GM12878 (cell line): ENCODE data around the gene ANKRD50. TPM values are rescaled to one million over a fixed set of nuclear protein-coding genes. Genes with fewer than 3 reads are reported as not detected.

Experiments used
- ATAC-seq: fragments of 200-7000 bp; cut with Tn5 transposase; 3 replicates; pipeline ENCODE4 v1.9.1; 2020; ENCODE audit warnings: mild to moderate bottlenecking, moderate library complexity
- BruUV-seq: library from RNA; stranded (reverse); fragments of 400-500 nt; replicated peaks from 2 replicates; lab custom pipeline; 2021; lab: Mats Ljungman, UMichigan
- CTCF ChIA-PET: fragments of 300-600 bp; sonication (Branson Sonifier 250); formaldehyde crosslinking; extraction: SDS; loops from one replicate; lab custom pipeline; 2021; ENCODE audit warnings: inconsistent platforms; lab: Yijun Ruan, JAX
- POLR2A ChIA-PET: fragments of 350-600 bp; formaldehyde crosslinking; extraction: SDS; loops from one replicate; lab custom pipeline; 2021; ENCODE audit warnings: inconsistent platforms; lab: Charles Lee
- RAD21 ChIA-PET: fragments of 300-600 bp; sonication (Branson Sonifier 250); formaldehyde crosslinking; loops from one replicate; lab custom pipeline; 2023; ENCODE audit warnings: antibody characterized with exemption; ENCODE audit not compliant: unreplicated experiment; lab: Charles Lee
- SMC1A ChIA-PET: fragments of 300-600 bp; sonication (Branson Sonifier 250); formaldehyde crosslinking; loops from one replicate; lab custom pipeline; 2023; ENCODE audit not compliant: unreplicated experiment, uncharacterized antibody; lab: Charles Lee
- DNase-seq: peaks from one replicate; pipeline ENCODE4 v3.0.0-alpha.2; 2011; ENCODE audit warnings: low read depth, low spot score
- FAIRE-seq: peaks from 3 replicates; lab custom pipeline; 2011; peaks lifted over from hg19 to GRCh38; lab: Jason Lieb, UNC
- H2AFZ ChIP-seq: 2 replicates; pipeline ENCODE4 v1.6.0; 2011; ENCODE audit warnings: low read depth, low read length, control low read depth; ENCODE audit not compliant: control insufficient read depth
- H3K27ac ChIP-seq: 2 replicates; pipeline ENCODE4 v1.5.1; 2011; ENCODE audit warnings: control low read depth; ENCODE audit not compliant: control insufficient read depth, insufficient read depth
- H3K27me3 ChIP-seq, 2 experiments: replicated peaks in 1 of 2; 2 replicates each; pipeline versions ENCODE4 v1.6.0 to v1.6.1; 2011; ENCODE audit warnings: low read length in 1 of 2; ENCODE audit not compliant: control insufficient read depth in 2 of 2, insufficient read depth in 2 of 2
- H3K36me3 ChIP-seq, 2 experiments: 2 replicates each; pipeline ENCODE4 v1.5.1; 2011; ENCODE audit warnings: low read length in 1 of 2; ENCODE audit not compliant: control insufficient read depth in 2 of 2, insufficient read depth in 2 of 2
- H3K4me1 ChIP-seq: 2 replicates; pipeline ENCODE4 v1.6.1; 2011; ENCODE audit warnings: mild to moderate bottlenecking, low read length, moderate library complexity, mixed read lengths; ENCODE audit not compliant: control insufficient read depth, insufficient read depth
- H3K4me2 ChIP-seq: 2 replicates; pipeline ENCODE4 v1.6.0; 2011; ENCODE audit warnings: control low read depth; ENCODE audit not compliant: control insufficient read depth, insufficient read depth
- H3K4me3 ChIP-seq: fragments of 200-600 bp; sonication (generic); 2 replicates; pipeline ENCODE4 v1.5.1; 2016
- H3K79me2 ChIP-seq: 2 replicates; pipeline ENCODE4 v1.6.0; 2011; ENCODE audit warnings: low read length; ENCODE audit not compliant: control insufficient read depth, insufficient read depth
- H3K9ac ChIP-seq: 2 replicates; pipeline ENCODE4 v1.8.0; 2011; ENCODE audit warnings: low read length, control low read depth, mixed read lengths; ENCODE audit not compliant: control insufficient read depth, insufficient read depth
- H3K9me3 ChIP-seq: replicated peaks from 3 replicates; pipeline ENCODE4 v1.5.1; 2011; ENCODE audit warnings: mild to moderate bottlenecking, low read length; ENCODE audit not compliant: control insufficient read depth, insufficient read depth
- H4K20me1 ChIP-seq: 2 replicates; pipeline ENCODE4 v1.6.0; 2011; ENCODE audit not compliant: control insufficient read depth, insufficient read depth
- BCL11A ChIP-seq: IDR thresholded peaks from 2 replicates; pipeline ENCODE4 v1.6.1; 2011; ENCODE audit warnings: low read depth, low read length
- CHD1 ChIP-seq: IDR thresholded peaks from 2 replicates; pipeline ENCODE4 v1.6.1; 2012; ENCODE audit warnings: low read depth, low read length, improper control_type of control experiment
- EGR1 ChIP-seq, 2 experiments: IDR thresholded peaks; 1 replicate in 1 of 2; 2 replicates in 1 of 2; pipeline ENCODE4 v1.6.1; 2011 to 2012; ENCODE audit warnings: low read depth in 2 of 2, low read length in 2 of 2, borderline replicate concordance in 1 of 2, mild to moderate bottlenecking in 1 of 2, moderate library complexity in 1 of 2
- EP300 ChIP-seq, 2 experiments: fragments of 150-350 bp in 1 of 2; IDR thresholded peaks; 2 replicates each; pipeline ENCODE4 v1.6.1; 2011 to 2012; ENCODE audit warnings: low read depth in 2 of 2, low read length in 2 of 2, borderline replicate concordance in 1 of 2, improper control_type of control experiment in 1 of 2, inconsistent platforms in 1 of 2; ENCODE audit not compliant: control insufficient read depth in 1 of 2
- GATAD2B ChIP-seq: fragments of 450-650 bp; conservative IDR thresholded peaks from 2 replicates; pipeline ENCODE4 v1.6.1; 2017; ENCODE audit warnings: low read depth, mild to moderate bottlenecking, moderate library complexity
- HCFC1 ChIP-seq: fragments of 150-350 bp; IDR thresholded peaks from 2 replicates; pipeline ENCODE4 v1.6.1; 2014; ENCODE audit warnings: low read length
- NRF1 ChIP-seq: conservative IDR thresholded peaks from 2 replicates; pipeline ENCODE4 v1.6.1; 2011; ENCODE audit warnings: mild to moderate bottlenecking, low read depth, low read length, improper control_type of control experiment
- RAD21 ChIP-seq: IDR thresholded peaks from 2 replicates; pipeline ENCODE4 v1.6.1; 2011; ENCODE audit warnings: mild to moderate bottlenecking, low read depth, low read length, moderate library complexity; ENCODE audit not compliant: insufficient read depth
- SREBF2 ChIP-seq: IDR thresholded peaks from 2 replicates; pipeline ENCODE4 v1.6.1; 2012; ENCODE audit warnings: mild to moderate bottlenecking, low read length
- SUPT20H ChIP-seq: IDR thresholded peaks from 2 replicates; pipeline ENCODE4 v1.6.1; 2011; ENCODE audit warnings: low read depth, mild to moderate bottlenecking, low read length, moderate library complexity, borderline replicate concordance; ENCODE audit not compliant: control insufficient read depth
- TAF1 ChIP-seq: IDR thresholded peaks from 2 replicates; pipeline ENCODE4 v1.6.1; 2011; ENCODE audit warnings: mild to moderate bottlenecking, low read depth, low read length, borderline replicate concordance
- TBL1XR1 ChIP-seq: IDR thresholded peaks from 2 replicates; pipeline ENCODE4 v1.6.1; 2012; ENCODE audit warnings: low read depth, low read length, improper control_type of control experiment
- ZNF207 ChIP-seq: fragments of 450-650 bp; IDR thresholded peaks from 2 replicates; pipeline ENCODE4 v1.6.1; 2014; ENCODE audit warnings: antibody characterized with exemption, mild to moderate bottlenecking, borderline replicate concordance
- WGBS: methylation state at CpG from one replicate; pipeline ENCODE4 v1.1.6; 2016; ENCODE audit warnings: low lambda C conversion rate; ENCODE audit not compliant: insufficient replicate concordance, insufficient coverage; ENCODE audit errors: missing lambda C conversion rate; 5-methylcytosine and 5-hydroxymethylcytosine counted together
- in situ Hi-C: fragments of 300-500 bp; cut with MboI; formaldehyde crosslinking; loops from 9 replicates; pipeline ENCODE4 v1.14.3; 2018; ENCODE audit warnings: mixed read lengths
- intact Hi-C: fragments of 100-400 bp; cut with micrococcal nuclease; formaldehyde crosslinking; loops from one replicate; pipeline ENCODE4 v1.14.2; 2022; ENCODE audit not compliant: unreplicated experiment
- polyA plus RNA-seq, 11 experiments: library from polyadenylated mRNA; depleted of rRNA in 4 of 11; unstranded in 6 of 11; stranded (reverse) in 5 of 11; fragments of >200 nt; fragmentation: Nextera tagmentation in 4 of 11; fragmentation: Illumina TruSeq in 1 of 11; extraction: Ambion mirVana in 4 of 11; extraction: Trizol in 1 of 11; gene quantifications; 1 replicate in 1 of 11; 2 replicates in 10 of 11; pipeline versions ENCODE4 v1.2.1 to v1.2.3, GENCODE V29; 2011 to 2016; ENCODE audit warnings: inconsistent platforms in 2 of 11, missing spikeins in 2 of 11, low read depth in 1 of 11
- total RNA-seq, 4 experiments: library from RNA; depleted of rRNA in 3 of 4; stranded (reverse); fragments of >200 nt in 3 of 4; fragmentation: Illumina TruSeq in 1 of 4; extraction: Trizol in 1 of 4; gene quantifications; 2 replicates each; pipeline versions ENCODE4 v1.2.1 to v1.2.3, GENCODE V29; 2013 to 2021
- TF ChIP-seq, protein P1 (sequence below): IDR thresholded peaks from 2 replicates; pipeline ENCODE4 v1.6.1; 2012; ENCODE audit warnings: low read depth, low read length, improper control_type of control experiment
- TF ChIP-seq, protein P2 (sequence below): fragments of 450-650 bp; IDR thresholded peaks from 2 replicates; pipeline ENCODE4 v1.6.1; 2017; ENCODE audit warnings: mild to moderate bottlenecking, moderate library complexity
- TF ChIP-seq, protein P3 (sequence below): fragments of 450-650 bp; IDR thresholded peaks from 2 replicates; pipeline ENCODE4 v1.6.1; 2017; ENCODE audit warnings: mild to moderate bottlenecking, moderate library complexity

ANKRD50 gene
- total and polyA plus RNA-seq, 10 of the 15 experiments (the other 5 are each of a cell fraction or from before 2014, with no cell fraction given), result under 0.01 to 0.10 (median 0.03) TPM; not detected in 1

DNA sequence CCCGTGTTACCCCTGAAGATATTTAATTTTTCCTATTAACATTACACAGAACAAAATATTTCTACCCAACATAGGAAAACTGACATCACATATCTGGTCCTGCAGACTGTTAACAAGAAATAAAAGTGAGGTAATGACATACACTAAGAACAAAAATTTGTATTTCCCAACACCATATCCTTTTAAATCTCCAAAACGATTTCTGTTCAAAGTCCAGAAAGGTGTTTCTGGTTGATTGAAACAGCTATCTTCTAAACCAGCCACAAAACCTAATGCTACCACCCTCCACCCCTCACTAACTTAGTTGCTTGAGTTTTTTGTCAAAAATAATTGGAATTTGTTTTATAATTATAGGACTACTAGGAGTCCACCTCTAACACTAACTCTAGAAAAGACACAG lies 7.1 kb downstream of the ANKRD50 start:
- SMC1A ChIA-PET, result interaction anchor here (1.3 kb wide), 1 partner anchor 9 kb away, joined by 3 read pairs; no protein-coding TSS in a partner anchor
- WGBS, result 0% methylated on average over 2 of the region's 2 CpGs
- CTCF ChIA-PET, result no interaction called here
- Histone ChIP-seq H3K9me3 (no peaks in the 10 kb centered on the region), H3K36me3 (no peaks in the 10 kb centered on the region), H3K4me2 (no peak overlapping the region), H3K4me1 (no peaks in the 10 kb centered on the region), H3K27me3 (no peaks in the 10 kb centered on the region), H3K27ac (no peak overlapping the region), H4K20me1 (no peaks in the 10 kb centered on the region), H3K9ac (no peak overlapping the region), H3K79me2 (no peaks in the 10 kb centered on the region), H3K4me3 (no peak overlapping the region), H2AFZ (no peak overlapping the region)
- ATAC-seq, result no peak
- in situ Hi-C loops, result no loop called here
- POLR2A ChIA-PET, result no interaction called here
- intact Hi-C loops, result no loop called here
- RAD21 ChIA-PET, result no interaction called here
- BruUV-seq, result no TSS peak
- no peak for DNase-seq
- no peak for FAIRE-seq
- TF ChIP-seq SREBF2 (no peak), EP300 (IDR thresholded peaks at IDR 0.05; ENCODE audit: borderline replicate concordance in 1 of 2, control insufficient read depth in 1 of 2, low read depth in 2 of 2, low read length in 2 of 2) (no peak), TBL1XR1 (no peak), ZNF207 (no peak), SUPT20H (no peak), TAF1 (no peak), NRF1 (no peak), CHD1 (no peak), RAD21 (no peak), HCFC1 (no peak), BCL11A (no peak), GATAD2B (no peak), EGR1 (IDR thresholded peaks at IDR 0.05; ENCODE audit: borderline replicate concordance in 1 of 2, low read depth in 2 of 2, low read length in 2 of 2) (no peak)
- TF ChIP-seq, protein P1, sequence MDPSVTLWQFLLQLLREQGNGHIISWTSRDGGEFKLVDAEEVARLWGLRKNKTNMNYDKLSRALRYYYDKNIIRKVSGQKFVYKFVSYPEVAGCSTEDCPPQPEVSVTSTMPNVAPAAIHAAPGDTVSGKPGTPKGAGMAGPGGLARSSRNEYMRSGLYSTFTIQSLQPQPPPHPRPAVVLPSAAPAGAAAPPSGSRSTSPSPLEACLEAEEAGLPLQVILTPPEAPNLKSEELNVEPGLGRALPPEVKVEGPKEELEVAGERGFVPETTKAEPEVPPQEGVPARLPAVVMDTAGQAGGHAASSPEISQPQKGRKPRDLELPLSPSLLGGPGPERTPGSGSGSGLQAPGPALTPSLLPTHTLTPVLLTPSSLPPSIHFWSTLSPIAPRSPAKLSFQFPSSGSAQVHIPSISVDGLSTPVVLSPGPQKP, result no peak
- TF ChIP-seq, protein P2, sequence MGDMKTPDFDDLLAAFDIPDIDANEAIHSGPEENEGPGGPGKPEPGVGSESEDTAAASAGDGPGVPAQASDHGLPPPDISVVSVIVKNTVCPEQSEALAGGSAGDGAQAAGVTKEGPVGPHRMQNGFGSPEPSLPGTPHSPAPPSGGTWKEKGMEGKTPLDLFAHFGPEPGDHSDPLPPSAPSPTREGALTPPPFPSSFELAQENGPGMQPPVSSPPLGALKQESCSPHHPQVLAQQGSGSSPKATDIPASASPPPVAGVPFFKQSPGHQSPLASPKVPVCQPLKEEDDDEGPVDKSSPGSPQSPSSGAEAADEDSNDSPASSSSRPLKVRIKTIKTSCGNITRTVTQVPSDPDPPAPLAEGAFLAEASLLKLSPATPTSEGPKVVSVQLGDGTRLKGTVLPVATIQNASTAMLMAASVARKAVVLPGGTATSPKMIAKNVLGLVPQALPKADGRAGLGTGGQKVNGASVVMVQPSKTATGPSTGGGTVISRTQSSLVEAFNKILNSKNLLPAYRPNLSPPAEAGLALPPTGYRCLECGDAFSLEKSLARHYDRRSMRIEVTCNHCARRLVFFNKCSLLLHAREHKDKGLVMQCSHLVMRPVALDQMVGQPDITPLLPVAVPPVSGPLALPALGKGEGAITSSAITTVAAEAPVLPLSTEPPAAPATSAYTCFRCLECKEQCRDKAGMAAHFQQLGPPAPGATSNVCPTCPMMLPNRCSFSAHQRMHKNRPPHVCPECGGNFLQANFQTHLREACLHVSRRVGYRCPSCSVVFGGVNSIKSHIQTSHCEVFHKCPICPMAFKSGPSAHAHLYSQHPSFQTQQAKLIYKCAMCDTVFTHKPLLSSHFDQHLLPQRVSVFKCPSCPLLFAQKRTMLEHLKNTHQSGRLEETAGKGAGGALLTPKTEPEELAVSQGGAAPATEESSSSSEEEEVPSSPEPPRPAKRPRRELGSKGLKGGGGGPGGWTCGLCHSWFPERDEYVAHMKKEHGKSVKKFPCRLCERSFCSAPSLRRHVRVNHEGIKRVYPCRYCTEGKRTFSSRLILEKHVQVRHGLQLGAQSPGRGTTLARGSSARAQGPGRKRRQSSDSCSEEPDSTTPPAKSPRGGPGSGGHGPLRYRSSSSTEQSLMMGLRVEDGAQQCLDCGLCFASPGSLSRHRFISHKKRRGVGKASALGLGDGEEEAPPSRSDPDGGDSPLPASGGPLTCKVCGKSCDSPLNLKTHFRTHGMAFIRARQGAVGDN, result no peak
- TF ChIP-seq, protein P3, sequence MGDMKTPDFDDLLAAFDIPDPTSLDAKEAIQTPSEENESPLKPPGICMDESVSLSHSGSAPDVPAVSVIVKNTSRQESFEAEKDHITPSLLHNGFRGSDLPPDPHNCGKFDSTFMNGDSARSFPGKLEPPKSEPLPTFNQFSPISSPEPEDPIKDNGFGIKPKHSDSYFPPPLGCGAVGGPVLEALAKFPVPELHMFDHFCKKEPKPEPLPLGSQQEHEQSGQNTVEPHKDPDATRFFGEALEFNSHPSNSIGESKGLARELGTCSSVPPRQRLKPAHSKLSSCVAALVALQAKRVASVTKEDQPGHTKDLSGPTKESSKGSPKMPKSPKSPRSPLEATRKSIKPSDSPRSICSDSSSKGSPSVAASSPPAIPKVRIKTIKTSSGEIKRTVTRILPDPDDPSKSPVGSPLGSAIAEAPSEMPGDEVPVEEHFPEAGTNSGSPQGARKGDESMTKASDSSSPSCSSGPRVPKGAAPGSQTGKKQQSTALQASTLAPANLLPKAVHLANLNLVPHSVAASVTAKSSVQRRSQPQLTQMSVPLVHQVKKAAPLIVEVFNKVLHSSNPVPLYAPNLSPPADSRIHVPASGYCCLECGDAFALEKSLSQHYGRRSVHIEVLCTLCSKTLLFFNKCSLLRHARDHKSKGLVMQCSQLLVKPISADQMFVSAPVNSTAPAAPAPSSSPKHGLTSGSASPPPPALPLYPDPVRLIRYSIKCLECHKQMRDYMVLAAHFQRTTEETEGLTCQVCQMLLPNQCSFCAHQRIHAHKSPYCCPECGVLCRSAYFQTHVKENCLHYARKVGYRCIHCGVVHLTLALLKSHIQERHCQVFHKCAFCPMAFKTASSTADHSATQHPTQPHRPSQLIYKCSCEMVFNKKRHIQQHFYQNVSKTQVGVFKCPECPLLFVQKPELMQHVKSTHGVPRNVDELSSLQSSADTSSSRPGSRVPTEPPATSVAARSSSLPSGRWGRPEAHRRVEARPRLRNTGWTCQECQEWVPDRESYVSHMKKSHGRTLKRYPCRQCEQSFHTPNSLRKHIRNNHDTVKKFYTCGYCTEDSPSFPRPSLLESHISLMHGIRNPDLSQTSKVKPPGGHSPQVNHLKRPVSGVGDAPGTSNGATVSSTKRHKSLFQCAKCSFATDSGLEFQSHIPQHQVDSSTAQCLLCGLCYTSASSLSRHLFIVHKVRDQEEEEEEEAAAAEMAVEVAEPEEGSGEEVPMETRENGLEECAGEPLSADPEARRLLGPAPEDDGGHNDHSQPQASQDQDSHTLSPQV, result no peak
